Stimulated activated CD4-positive, alpha-beta T cell treated with anti-CD3 and anti-CD28 coated beads, Interleukin-15, amount 100 ng/mL, for 1 hour (primary cell): Measurements from ENCODE around the gene KRTAP2-2.

ENCODE experiments used
- DNase-seq, 2 donors: peaks; one replicate each; pipeline ENCODE4 v3.0.0-alpha.2; 2020; ENCODE audit warnings: low read depth in 1 of 2, low spot score in 1 of 2

KRTAP2-2 gene

DNA sequence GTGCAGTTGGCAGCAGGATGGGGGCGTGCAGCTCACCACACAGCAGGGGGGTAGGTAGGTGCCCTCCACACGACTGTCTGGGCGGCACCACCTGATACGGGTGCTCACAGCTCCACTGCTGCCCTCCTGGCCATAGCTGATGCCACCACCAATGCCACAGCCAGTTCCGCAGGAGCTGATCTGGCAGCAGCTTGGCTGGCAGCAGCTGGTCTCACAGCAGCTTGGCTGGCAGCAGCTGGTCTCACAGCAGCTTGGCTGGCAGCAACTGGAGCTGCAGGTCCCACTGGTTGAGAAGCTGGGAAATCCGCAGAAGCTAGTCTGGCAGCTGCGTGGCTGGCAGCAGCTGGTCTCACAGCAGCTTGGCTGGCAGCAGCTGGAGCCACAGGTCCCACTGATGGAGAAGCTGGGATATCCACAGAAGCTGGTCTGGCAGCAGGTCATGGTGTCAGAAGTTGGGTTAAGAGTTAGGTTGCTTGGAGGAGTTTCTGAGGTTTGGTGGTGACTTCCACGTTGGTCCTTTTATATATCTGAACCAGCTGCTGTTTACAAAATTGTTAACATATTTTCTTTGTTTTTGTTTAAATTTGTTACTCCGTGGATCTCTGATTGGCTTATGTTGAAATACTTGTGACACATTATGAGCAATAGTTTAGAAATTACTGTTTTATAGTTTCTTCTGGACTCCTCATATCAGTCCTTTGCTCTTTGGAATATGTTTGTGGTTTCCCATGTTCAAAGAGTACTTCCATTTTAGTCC, 28.1 kb downstream of the KRTAP2-2 start, which contains the start of gene KRTAP1-5:
Gene KRTAP1-5 (minus strand): TSS at position 494 of the 757 bp plus-strand sequence. CDS start 53 bp downstream, at position 441.
- DNase-seq, result no peak

- no peak for DNase-seq
These were observed 30.3 kb downstream of the KRTAP2-2 start for GRCh38 chr17:41024697-41025096.

- DNase-seq, result no peak
These were observed 34.7 kb downstream of the KRTAP2-2 start for GRCh38 chr17:41020336-41020735.

- DNase-seq, result no peak
These were observed 35.6 kb downstream of the KRTAP2-2 start for GRCh38 chr17:41019415-41019814.

DNA sequence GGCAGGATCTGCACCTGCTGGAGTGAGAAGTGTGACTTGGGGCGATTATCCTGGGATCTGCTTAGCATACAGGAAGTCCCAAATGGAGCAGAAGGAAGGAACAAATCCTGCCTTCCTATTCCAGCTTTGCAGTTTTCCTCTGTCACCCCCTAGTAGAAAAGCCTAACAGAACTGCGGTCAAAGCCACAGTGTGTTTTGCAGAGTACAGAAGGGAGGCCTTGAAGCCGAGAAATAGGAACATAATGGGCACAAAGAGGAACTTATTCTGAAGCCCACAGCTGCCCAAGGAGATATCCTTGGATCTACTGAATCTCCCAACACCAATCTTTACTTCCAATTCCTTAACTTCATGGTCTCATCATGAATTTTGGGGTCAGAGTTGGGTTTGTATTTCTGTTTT, 36.5 kb downstream of the KRTAP2-2 start:
- DNase-seq, result no peak

GRCh38 chr17:41016578-41017215, 38.3 kb downstream of the KRTAP2-2 start:
- DNase-seq, result no peak

GRCh38 chr17:41015454-41015853, 39.6 kb downstream of the KRTAP2-2 start:
- DNase-seq, result no peak

DNA sequence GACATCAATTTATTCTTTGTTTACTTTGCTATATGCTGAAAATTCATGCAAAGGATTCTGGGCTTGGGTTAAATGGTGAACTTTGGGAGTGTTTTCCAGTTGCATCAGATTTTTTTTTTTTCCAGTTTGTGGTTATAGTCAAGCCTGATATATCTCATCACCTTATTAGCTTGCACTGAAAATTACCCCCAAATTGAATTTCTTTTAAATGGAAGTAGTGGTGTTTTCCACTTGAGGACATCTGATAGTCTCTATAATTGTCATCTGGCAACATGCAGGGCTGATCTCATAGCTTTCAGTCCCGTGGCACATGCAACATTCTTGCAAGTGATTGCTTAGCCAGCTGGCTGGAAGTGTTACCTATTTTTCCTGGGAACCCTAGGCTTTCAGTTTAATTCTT, 41.4 kb downstream of the KRTAP2-2 start:
- no peak for DNase-seq

DNA sequence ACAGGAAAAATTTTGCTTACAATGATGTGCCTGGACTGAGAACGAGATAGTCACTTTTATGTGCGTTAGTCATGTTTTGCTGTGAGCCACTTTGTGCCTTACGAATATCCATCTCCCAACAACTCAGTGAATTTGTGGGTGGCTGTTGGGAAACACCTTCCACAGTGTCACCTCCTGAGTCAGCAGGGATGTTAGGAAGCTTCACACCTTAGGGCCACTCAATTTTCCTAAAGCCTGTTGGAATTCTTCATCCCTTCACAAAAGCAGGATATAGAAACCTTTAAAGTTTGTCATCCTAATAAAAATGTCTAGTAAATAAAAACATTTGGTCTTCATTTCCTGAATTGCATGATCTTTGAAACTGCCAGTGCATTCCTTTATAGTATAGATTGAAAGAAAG, 41.8 kb downstream of the KRTAP2-2 start:
- DNase-seq, result no peak

GRCh38 chr17:41012326-41013120, 42.5 kb downstream of the KRTAP2-2 start:
- DNase-seq, result no peak

- DNase-seq, result no peak
These were observed 44.6 kb downstream of the KRTAP2-2 start for GRCh38 chr17:41010441-41010840.

DNA sequence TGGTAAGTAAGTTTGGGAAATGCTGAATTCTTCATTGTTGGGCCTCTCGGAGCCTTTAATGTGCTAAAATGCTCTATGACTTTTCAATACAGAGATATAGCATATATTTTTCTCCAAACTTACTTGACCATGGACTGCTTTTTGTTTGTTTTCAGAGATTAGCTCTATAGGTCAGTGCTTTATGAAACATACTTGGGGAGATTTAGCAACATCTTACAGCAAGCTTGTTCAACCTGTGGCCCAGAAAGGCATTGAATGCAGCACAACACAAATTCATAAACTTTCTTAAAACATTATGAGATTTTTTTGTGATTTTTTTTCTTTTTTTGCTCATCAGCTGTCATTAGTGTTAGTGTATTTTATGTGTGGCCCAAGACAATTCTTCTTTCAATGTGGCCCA, 45.1 kb downstream of the KRTAP2-2 start:
- DNase-seq, result no peak

GRCh38 chr17:41009301-41009760, 45.7 kb downstream of the KRTAP2-2 start:
- DNase-seq, result no peak

DNA sequence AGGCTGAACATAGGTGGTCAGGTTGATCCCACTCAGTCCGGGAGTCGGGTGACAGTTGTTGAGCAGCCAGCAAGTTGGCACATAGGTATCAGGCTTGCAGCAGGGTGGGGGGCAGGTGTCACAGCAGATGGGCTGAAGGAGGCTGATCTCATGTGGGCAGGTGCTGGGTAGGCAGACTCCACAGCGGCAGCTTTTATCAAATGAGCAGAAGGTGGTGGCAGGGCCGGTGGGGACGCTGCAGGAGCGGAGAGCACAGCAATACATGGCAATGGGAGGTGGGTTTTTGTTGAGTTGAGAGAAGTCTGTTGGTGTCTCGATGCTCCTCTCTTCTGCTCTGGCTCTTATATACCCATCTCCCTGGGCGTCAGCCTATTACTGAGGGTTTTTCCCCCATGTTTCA, 46.2 kb downstream of the KRTAP2-2 start, which contains the start of gene KRTAP3-1:
Gene KRTAP3-1 (minus strand): TSS at position 318 of the 400 bp plus-strand sequence. CDS start 54 bp downstream, at position 264.
- no peak for DNase-seq
